HG03064 (cell line): ENCODE results near the gene CLSTN2.

ENCODE experiments used
- ATAC-seq: cut with Tn5 transposase; IDR thresholded peaks from one replicate; pipeline ENCODE4 v1.9.1; 2021; ENCODE audit warnings: low read depth; ENCODE audit not compliant: unreplicated experiment

The CLSTN2 gene

GRCh38 chr3:140601881-140602280 is 666.9 kb downstream of the CLSTN2 start:
- ATAC-seq = no peak

GRCh38 chr3:140602781-140603180 is 667.8 kb downstream of the CLSTN2 start:
- ATAC-seq = no peak

GRCh38 chr3:140603766-140604165 is 668.8 kb downstream of the CLSTN2 start:
- no peak for ATAC-seq

GRCh38 chr3:140610544-140610943 is 675.6 kb downstream of the CLSTN2 start:
- no peak for ATAC-seq

GRCh38 chr3:140614001-140614400 is 679.0 kb downstream of the CLSTN2 start:
- ATAC-seq = no peak

GRCh38 chr3:140617135-140617534 is 682.1 kb downstream of the CLSTN2 start:
- ATAC-seq = no peak

GRCh38 chr3:140626856-140627255 is 691.9 kb downstream of the CLSTN2 start:
- ATAC-seq = no peak
